K562 (cell line): ENCODE results near the gene RNF138.

ENCODE experiments used
- E4F1 ChIP-seq: fragments of 250-450 bp; sonication (Bioruptor Pico); IDR thresholded peaks from 2 replicates; pipeline ENCODE4 v1.5.0; 2021; ENCODE audit warnings: mild to moderate bottlenecking, borderline replicate concordance
- EZH2 ChIP-seq: IDR thresholded peaks from 2 replicates; pipeline ENCODE4 v1.6.1; 2012; ENCODE audit warnings: low read depth, mild to moderate bottlenecking, inconsistent platforms, low read length, borderline replicate concordance
- MAFK ChIP-seq: IDR thresholded peaks from 2 replicates; pipeline ENCODE4 v1.6.1; 2011; ENCODE audit warnings: low read length, improper control_type of control experiment
- PTBP1 ChIP-seq: fragments of 200-400 bp; formaldehyde crosslinking; IDR thresholded peaks from 2 replicates; pipeline ENCODE4 v1.6.1; 2017; ENCODE audit warnings: low read depth, low read length
- TBL1XR1 ChIP-seq, 2 experiments: IDR thresholded peaks; 2 replicates each; pipeline ENCODE4 v1.6.1; 2012; ENCODE audit warnings: improper control_type of control experiment in 2 of 2, low read length in 2 of 2, mild to moderate bottlenecking in 1 of 2
- TBP ChIP-seq: optimal IDR thresholded peaks from 2 replicates; pipeline ENCODE3; 2011; ENCODE audit warnings: low read depth, low read length, improper control_type of control experiment
- TFAM ChIP-seq: fragments of 250-450 bp; sonication (Bioruptor Pico); conservative IDR thresholded peaks from 2 replicates; pipeline ENCODE4 v1.5.0; 2021; ENCODE audit warnings: mild to moderate bottlenecking, moderate library complexity
- XRCC5 ChIP-seq: fragments of 200-400 bp; formaldehyde crosslinking; IDR thresholded peaks from 2 replicates; pipeline ENCODE4 v1.6.1; 2017; ENCODE audit warnings: low read depth, mild to moderate bottlenecking, low read length
- ZNF592 ChIP-seq: fragments of 450-650 bp; IDR thresholded peaks from 2 replicates; pipeline ENCODE4 v1.6.1; 2017; ENCODE audit warnings: antibody characterized with exemption, mild to moderate bottlenecking
- ZNF717 ChIP-seq: fragments of 250-450 bp; sonication (Bioruptor Pico); IDR thresholded peaks from 2 replicates; pipeline ENCODE4 v1.5.0; 2021
- TF ChIP-seq, protein P1 (sequence below): sonication (generic); formaldehyde crosslinking; IDR thresholded peaks from 2 replicates; pipeline ENCODE4 v1.5.0; 2020; ENCODE audit warnings: missing genetic modification reagents

GRCh38 chr18:32049393-32050171, 42.1 kb upstream of the RNF138 start:
- TF ChIP-seq ZNF717 (CRISPR knock-in tag), result no peak
- no peak for TF ChIP-seq E4F1 (CRISPR knock-in tag)
- TF ChIP-seq MAFK, result no peak
- TF ChIP-seq EZH2, result no peak
- no peak for TF ChIP-seq TBL1XR1 (IDR thresholded peaks at IDR 0.05; ENCODE audit: low read length in 2 of 2)
- TF ChIP-seq PTBP1, result no peak
- TF ChIP-seq, protein P1, sequence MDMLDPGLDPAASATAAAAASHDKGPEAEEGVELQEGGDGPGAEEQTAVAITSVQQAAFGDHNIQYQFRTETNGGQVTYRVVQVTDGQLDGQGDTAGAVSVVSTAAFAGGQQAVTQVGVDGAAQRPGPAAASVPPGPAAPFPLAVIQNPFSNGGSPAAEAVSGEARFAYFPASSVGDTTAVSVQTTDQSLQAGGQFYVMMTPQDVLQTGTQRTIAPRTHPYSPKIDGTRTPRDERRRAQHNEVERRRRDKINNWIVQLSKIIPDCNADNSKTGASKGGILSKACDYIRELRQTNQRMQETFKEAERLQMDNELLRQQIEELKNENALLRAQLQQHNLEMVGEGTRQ (CRISPR knock-in tag), result no peak
- no peak for TF ChIP-seq TFAM (CRISPR knock-in tag)
- no peak for TF ChIP-seq TBP
- no peak for TF ChIP-seq XRCC5
- TF ChIP-seq ZNF592, result no peak
